ENCODE results near the gene SLCO3A1. TPM values are rescaled to one million over a fixed set of nuclear protein-coding genes. Genes with fewer than 3 reads are reported as not detected.

The SLCO3A1 gene
- total and polyA plus RNA-seq, 2 of the 8 experiments (the other 6 are each of a cell fraction or from before 2014, with no cell fraction given) = 15.1 to 20.4 TPM

DNA sequence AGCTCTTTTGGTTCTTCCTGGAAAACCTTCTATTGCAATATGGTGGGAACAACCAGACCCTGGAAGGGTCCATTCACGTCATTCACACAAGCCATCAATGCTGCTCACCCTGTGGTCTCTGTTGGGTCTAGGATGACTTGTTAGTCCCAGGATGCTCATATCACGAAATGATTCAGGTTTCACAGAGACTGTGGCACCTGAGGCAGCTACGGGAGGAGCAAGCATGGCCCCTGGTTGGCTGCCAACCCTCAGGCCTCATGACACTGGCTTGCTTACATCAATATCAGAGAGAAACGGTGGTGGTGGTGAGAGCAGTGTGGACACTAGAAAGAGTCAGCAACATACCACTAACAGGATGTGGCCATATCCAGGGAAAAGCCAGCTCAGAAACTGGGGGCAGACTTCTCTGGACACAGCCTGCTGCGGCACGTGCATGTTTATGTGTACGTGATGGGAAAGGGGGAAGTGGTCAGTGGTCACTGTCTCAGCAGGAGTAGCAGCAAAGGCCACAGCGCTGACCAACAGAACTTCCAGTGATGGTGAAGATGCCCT, 331.2 kb downstream of the SLCO3A1 start (continued):
- no peak for TF ChIP-seq EGR1 (IDR thresholded peaks at IDR 0.05; ENCODE audit: borderline replicate concordance, low read depth, low read length)
- TF ChIP-seq, protein P1, sequence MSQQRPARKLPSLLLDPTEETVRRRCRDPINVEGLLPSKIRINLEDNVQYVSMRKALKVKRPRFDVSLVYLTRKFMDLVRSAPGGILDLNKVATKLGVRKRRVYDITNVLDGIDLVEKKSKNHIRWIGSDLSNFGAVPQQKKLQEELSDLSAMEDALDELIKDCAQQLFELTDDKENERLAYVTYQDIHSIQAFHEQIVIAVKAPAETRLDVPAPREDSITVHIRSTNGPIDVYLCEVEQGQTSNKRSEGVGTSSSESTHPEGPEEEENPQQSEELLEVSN (IDR thresholded peaks at IDR 0.05) = no peak
